PC-9 (cell line): ENCODE results near the gene STX3. TPM values are rescaled to one million over a fixed set of nuclear protein-coding genes. Genes with fewer than 3 reads are reported as not detected.

Experiments
- BruUV-seq: library from RNA; stranded (reverse); fragments of 400-500 nt; replicated peaks from 2 replicates; lab custom pipeline; 2021; lab: Mats Ljungman, UMichigan
- CTCF ChIA-PET: fragments of 300-600 bp; sonication (Branson Sonifier 250); formaldehyde crosslinking; loops from one replicate; lab custom pipeline; 2022; ENCODE audit warnings: antibody characterized with exemption; lab: Charles Lee
- POLR2A ChIA-PET: fragments of 300-600 bp; sonication (Branson Sonifier 250); formaldehyde crosslinking; loops from one replicate; lab custom pipeline; 2022; ENCODE audit warnings: antibody characterized with exemption; ENCODE audit not compliant: unreplicated experiment; lab: Charles Lee
- DNase-seq, 2 experiments: peaks; one replicate each; pipeline versions ENCODE4 v3.0.0 to v3.0.0-alpha.2; 2015 to 2022; ENCODE audit warnings: mixed read lengths in 1 of 2
- H2AFZ ChIP-seq: fragments of 200-600 bp; sonication (generic); 2 replicates; pipeline ENCODE4 v1.8.1; 2017; ENCODE audit warnings: antibody characterized with exemption
- H3F3A ChIP-seq: fragments of 200-600 bp; sonication (generic); 2 replicates; pipeline ENCODE4 v1.8.1; 2017; ENCODE audit warnings: antibody characterized with exemption, mild to moderate bottlenecking, low read depth; ENCODE audit not compliant: insufficient read depth
- H3K27ac ChIP-seq: fragments of 200-600 bp; sonication (generic); 2 replicates; pipeline ENCODE4 v1.6.1; 2016; ENCODE audit warnings: mixed run types
- H3K27me3 ChIP-seq: fragments of 200-600 bp; sonication (generic); 2 replicates; pipeline ENCODE4 v1.6.1; 2016; ENCODE audit warnings: low read depth, mixed run types; ENCODE audit not compliant: insufficient read depth
- H3K36me3 ChIP-seq: fragments of 200-600 bp; sonication (generic); 2 replicates; pipeline ENCODE4 v1.6.1; 2016; ENCODE audit warnings: low read depth, mixed run types
- H3K4me1 ChIP-seq: fragments of 200-600 bp; sonication (generic); replicated peaks from 2 replicates; pipeline ENCODE4 v1.6.1; 2016; ENCODE audit warnings: mixed run types; ENCODE audit not compliant: insufficient read depth
- H3K4me2 ChIP-seq: fragments of 200-600 bp; sonication (generic); 2 replicates; pipeline ENCODE4 v1.6.1; 2017; ENCODE audit warnings: mixed run types
- H3K4me3 ChIP-seq: fragments of 200-600 bp; sonication (generic); 2 replicates; pipeline ENCODE4 v1.6.1; 2016; ENCODE audit warnings: mixed run types
- H3K79me2 ChIP-seq: fragments of 200-600 bp; sonication (generic); 2 replicates; pipeline ENCODE4 v1.6.1; 2017; ENCODE audit warnings: low read depth, mixed run types
- H3K9me2 ChIP-seq: fragments of 200-600 bp; sonication (generic); 2 replicates; pipeline ENCODE4 v1.8.1; 2017; ENCODE audit warnings: mild to moderate bottlenecking; ENCODE audit not compliant: insufficient read depth
- H3K9me3 ChIP-seq: fragments of 200-600 bp; sonication (generic); 2 replicates; pipeline ENCODE4 v1.8.1; 2016; ENCODE audit warnings: low read depth; ENCODE audit not compliant: insufficient read depth
- H4K20me1 ChIP-seq: fragments of 200-600 bp; sonication (generic); 2 replicates; pipeline ENCODE4 v1.8.1; 2017; ENCODE audit not compliant: insufficient read depth
- CTCF ChIP-seq: fragments of 200-600 bp; sonication (generic); conservative IDR thresholded peaks from 2 replicates; pipeline ENCODE4 v1.6.1; 2017; ENCODE audit warnings: mixed run types, antibody characterized with exemption, mild to moderate bottlenecking, moderate library complexity
- EZH2 ChIP-seq: fragments of 200-600 bp; sonication (generic); IDR thresholded peaks from 2 replicates; pipeline ENCODE4 v1.8.0; 2017; ENCODE audit warnings: antibody characterized with exemption, low read depth
- intact Hi-C: fragments of 100-400 bp; cut with micrococcal nuclease; formaldehyde crosslinking; loops from one replicate; pipeline ENCODE4 v1.10.0; 2022; ENCODE audit not compliant: unreplicated experiment
- total RNA-seq: library from RNA; stranded (reverse); gene quantifications from 2 replicates; pipeline ENCODE4 v1.2.3, GENCODE V29; 2021

Gene STX3
- total RNA-seq, 1 experiment from 2014 or later: 50.1 TPM

- Histone ChIP-seq H3K4me3 (no peak within 1 kb of the TSS), H3K36me3 (no peaks in the 10 kb centered on the region), H3K27ac (no peak within 1 kb of the TSS), H3K79me2 (no peaks in the 10 kb centered on the region), H3K9me2 (no peaks in the 10 kb centered on the region), H3F3A (no peaks in the 10 kb centered on the region), H3K4me1 (no peaks in the 10 kb centered on the region), H3K27me3 (no peaks in the 10 kb centered on the region), H3K4me2 (no peak within 1 kb of the TSS), H3K9me3 (no peaks in the 10 kb centered on the region), H2AFZ (no peak within 1 kb of the TSS), H4K20me1 (no peaks in the 10 kb centered on the region)
- intact Hi-C loops: no loop called here
- ChIA-PET POLR2A (no interaction called here), CTCF (no interaction called here)
- no TSS peak for BruUV-seq
- DNase-seq: no peak
- TF ChIP-seq EZH2 (no peak), CTCF (no peak)
These were observed 41.4 kb upstream of the STX3 start, which contains the start of gene OR10V1 for GRCh38 chr11:59713745-59714144. OR10V1 (minus strand) TSS chr11:59713845; CDS start chr11:59713845, 0 bp downstream.

- Histone ChIP-seq H3K27ac (no peak overlapping the region), H3F3A (no peaks in the 10 kb centered on the region), H3K4me2 (no peak overlapping the region), H3K4me3 (no peak overlapping the region), H3K4me1 (no peaks in the 10 kb centered on the region), H3K27me3 (no peaks in the 10 kb centered on the region), H3K36me3 (no peaks in the 10 kb centered on the region), H4K20me1 (no peaks in the 10 kb centered on the region), H3K9me3 (no peaks in the 10 kb centered on the region), H2AFZ (no peak overlapping the region), H3K79me2 (no peaks in the 10 kb centered on the region), H3K9me2 (no peaks in the 10 kb centered on the region)
- ChIA-PET POLR2A (no interaction called here), CTCF (no interaction called here)
- DNase-seq: no peak
- intact Hi-C loops: no loop called here
- TF ChIP-seq CTCF: no peak
- no peak for TF ChIP-seq EZH2
- BruUV-seq: no TSS peak
These were observed 39.1 kb upstream of the STX3 start for GRCh38 chr11:59716051-59716450.

- Histone ChIP-seq H3K4me2 (no peak overlapping the region), H3K9me3 (no peaks in the 10 kb centered on the region), H3K27ac (no peak overlapping the region), H3K4me3 (no peak overlapping the region), H3K27me3 (no peaks in the 10 kb centered on the region), H3K36me3 (no peaks in the 10 kb centered on the region), H2AFZ (no peak overlapping the region), H4K20me1 (no peaks in the 10 kb centered on the region), H3K79me2 (no peaks in the 10 kb centered on the region), H3K4me1 (no peaks in the 10 kb centered on the region), H3K9me2 (no peaks in the 10 kb centered on the region; the same call in 1 of the 2 replicates), H3F3A (no peaks in the 10 kb centered on the region)
- TF ChIP-seq CTCF (no peak), EZH2 (no peak)
- no TSS peak for BruUV-seq
- intact Hi-C loops: no loop called here
- POLR2A ChIA-PET: no interaction called here
- CTCF ChIA-PET: no interaction called here
- no peak for DNase-seq
These were observed 35.6 kb upstream of the STX3 start for GRCh38 chr11:59719556-59719955.
